HG03095 (cell line): ENCODE results near the gene DLX1.

Experiments used
- ATAC-seq: cut with Tn5 transposase; IDR thresholded peaks from one replicate; pipeline ENCODE4 v1.9.1; 2021; ENCODE audit warnings: moderate library complexity; ENCODE audit not compliant: unreplicated experiment

DLX1 gene

GRCh38 chr2:172086241-172087206 lies 1.2 kb downstream of the DLX1 start:
- ATAC-seq = no peak

- ATAC-seq = no peak
Measured at GRCh38 chr2:172087207-172087779, 2.0 kb downstream of the DLX1 start.

GRCh38 chr2:172087780-172088244 lies 2.5 kb downstream of the DLX1 start:
- ATAC-seq = no peak

- ATAC-seq = no peak
Measured at GRCh38 chr2:172088245-172089004, 3.1 kb downstream of the DLX1 start.

GRCh38 chr2:172089005-172089504 lies 3.7 kb downstream of the DLX1 start:
- ATAC-seq = no peak

GRCh38 chr2:172089633-172090032 lies 4.3 kb downstream of the DLX1 start:
- no peak for ATAC-seq

- ATAC-seq = no peak
Measured at GRCh38 chr2:172090044-172090961, 5.0 kb downstream of the DLX1 start.

GRCh38 chr2:172091000-172091641 lies 5.8 kb downstream of the DLX1 start:
- no peak for ATAC-seq

- ATAC-seq = no peak
Measured at GRCh38 chr2:172091761-172092566, 6.7 kb downstream of the DLX1 start.

- no peak for ATAC-seq
Measured at GRCh38 chr2:172092716-172093415, 7.6 kb downstream of the DLX1 start.

GRCh38 chr2:172093416-172094293 lies 8.3 kb downstream of the DLX1 start:
- no peak for ATAC-seq

GRCh38 chr2:172094294-172095145 lies 9.2 kb downstream of the DLX1 start:
- no peak for ATAC-seq

- ATAC-seq = no peak
Measured at GRCh38 chr2:172095146-172095904, 10.0 kb downstream of the DLX1 start.

- no peak for ATAC-seq
Measured at GRCh38 chr2:172095905-172096625, 10.8 kb downstream of the DLX1 start.
